MCF 10A (cell line): ENCODE results near the gene DACH2. TPM values are rescaled to one million over a fixed set of nuclear protein-coding genes. Genes with fewer than 3 reads are reported as not detected.
A peak's percentile ranks its signal among the peaks of the same experiment; 100 is the strongest.

Experiments
- Bru-seq: library from RNA; stranded (reverse); fragments of 400-500 nt; gene quantifications from one replicate; lab custom pipeline; 2021; lab: Mats Ljungman, UMichigan
- BruChase-seq, 2 experiments: library from RNA; stranded (reverse); fragments of 400-500 nt; gene quantifications; one replicate each; lab custom pipeline; 2021; lab: Mats Ljungman, UMichigan
- BruUV-seq: library from RNA; stranded (reverse); fragments of 400-500 nt; replicated peaks from 2 replicates; lab custom pipeline; 2021; lab: Mats Ljungman, UMichigan
- CTCF ChIA-PET: fragments of 300-600 bp; sonication (Branson Sonifier 250); formaldehyde crosslinking; extraction: SDS; loops from one replicate; lab custom pipeline; 2021; ENCODE audit warnings: antibody characterized with exemption, inconsistent platforms; lab: Yijun Ruan, JAX
- POLR2A ChIA-PET: fragments of 300-600, 350-650 bp; sonication (Branson Sonifier 250); formaldehyde crosslinking; extraction: SDS; loops from one replicate; lab custom pipeline; 2020; ENCODE audit warnings: antibody characterized with exemption, inconsistent platforms; lab: Yijun Ruan, JAX
- DNase-seq: peaks from one replicate; pipeline ENCODE4 v3.0.0-alpha.2; 2018; ENCODE audit not compliant: unreplicated experiment
- H3K27ac Mint-ChIP-seq: one replicate; pipeline ENCODE4 v1.8.0; 2022; ENCODE audit warnings: mild to moderate bottlenecking, low read depth, mixed read lengths; ENCODE audit not compliant: unreplicated experiment
- H3K27me3 Mint-ChIP-seq: one replicate; pipeline ENCODE4 v1.8.0; 2022; ENCODE audit warnings: mixed read lengths; ENCODE audit not compliant: insufficient read depth, unreplicated experiment
- H3K36me3 Mint-ChIP-seq: one replicate; pipeline ENCODE4 v1.8.0; 2022; ENCODE audit warnings: mild to moderate bottlenecking, moderate library complexity, mixed read lengths; ENCODE audit not compliant: insufficient read depth, unreplicated experiment
- H3K4me1 Mint-ChIP-seq: one replicate; pipeline ENCODE4 v1.8.0; 2022; ENCODE audit warnings: mixed read lengths; ENCODE audit not compliant: insufficient read depth, unreplicated experiment
- H3K4me3 Mint-ChIP-seq: one replicate; pipeline ENCODE4 v1.8.0; 2022; ENCODE audit warnings: mild to moderate bottlenecking, moderate library complexity, mixed read lengths; ENCODE audit not compliant: unreplicated experiment
- H3K9me3 Mint-ChIP-seq: one replicate; pipeline ENCODE4 v1.8.0; 2022; ENCODE audit warnings: mixed read lengths; ENCODE audit not compliant: unreplicated experiment
- CTCF ChIP-seq: fragments of 200-600 bp; IDR thresholded peaks from one replicate; pipeline ENCODE4 v1.8.0; 2022; ENCODE audit warnings: antibody characterized with exemption, mild to moderate bottlenecking; ENCODE audit not compliant: unreplicated experiment
- intact Hi-C: fragments of 100-400 bp; cut with micrococcal nuclease; formaldehyde crosslinking; loops from 2 replicates; pipeline ENCODE4 v1.14.1; 2022
- long read RNA-seq: library from polyadenylated mRNA; stranded (forward); transcript quantifications from one replicate; pipeline ENCODE4 v2.0.0, GENCODE V29; 2022
- total RNA-seq: library from RNA; stranded (reverse); gene quantifications from 2 replicates; pipeline ENCODE4 v1.2.3, GENCODE V29; 2022

Gene DACH2
- total RNA-seq (not detected in 2 replicates), Bru-seq, nascent RNA (percentile 4 among the genes with signal in this experiment), BruChase-seq, experiment 1, labeled RNA remaining after a 6-hour chase (percentile 4 among the genes with signal in this experiment), BruChase-seq, experiment 2, labeled RNA remaining after a 2-hour chase (percentile 5 among the genes with signal in this experiment)
- long read RNA-seq: 0 reads

- no peak within 1 kb of the TSS for H3K27ac Mint-ChIP-seq
- DNase-seq: no peak
- H3K27me3 Mint-ChIP-seq: peaks cover 15% of the 10 kb centered on the region
- intact Hi-C loops: no loop called here
- H3K9me3 Mint-ChIP-seq: peaks cover 4% of the 10 kb centered on the region
- no peak within 1 kb of the TSS for H3K4me3 Mint-ChIP-seq
- BruUV-seq: no TSS peak
- ChIA-PET POLR2A (no interaction called here), CTCF (interaction anchor here (0.6 kb wide), 1 partner anchor 212 kb away, joined by 3 read pairs; no protein-coding TSS in a partner anchor)
- H3K36me3 Mint-ChIP-seq: peaks cover 6% of the 10 kb centered on the region
- no peaks in the 10 kb centered on the region for H3K4me1 Mint-ChIP-seq
- no peak for TF ChIP-seq CTCF
These were observed at the start of gene DACH2 for GRCh38 chrX:86148024-86148511. DACH2 (plus strand) TSS chrX:86148451.

GRCh38 chrX:86102341-86102740, 45.9 kb upstream of the DACH2 start:
- BruUV-seq: no TSS peak
- no peak for TF ChIP-seq CTCF
- POLR2A ChIA-PET: no interaction called here
- no peak overlapping the region for H3K4me3 Mint-ChIP-seq
- CTCF ChIA-PET: no interaction called here
- H3K9me3 Mint-ChIP-seq: no peaks in the 10 kb centered on the region
- H3K27ac Mint-ChIP-seq: no peak overlapping the region
- H3K4me1 Mint-ChIP-seq: peaks cover 6% of the 10 kb centered on the region
- no peak for DNase-seq
- no peaks in the 10 kb centered on the region for H3K36me3 Mint-ChIP-seq
- peaks cover 16% of the 10 kb centered on the region for H3K27me3 Mint-ChIP-seq
- intact Hi-C loops: no loop called here

- ChIA-PET POLR2A (no interaction called here), CTCF (no interaction called here)
- H3K27me3 Mint-ChIP-seq: peaks cover 16% of the 10 kb centered on the region
- no peaks in the 10 kb centered on the region for H3K9me3 Mint-ChIP-seq
- no peak overlapping the region for H3K27ac Mint-ChIP-seq
- H3K36me3 Mint-ChIP-seq: no peaks in the 10 kb centered on the region
- DNase-seq: peak; percentile 17
- TF ChIP-seq CTCF: no peak
- H3K4me1 Mint-ChIP-seq: peaks cover 6% of the 10 kb centered on the region
- no peak overlapping the region for H3K4me3 Mint-ChIP-seq
- intact Hi-C loops: no loop called here
- no TSS peak for BruUV-seq
These were observed 45.2 kb upstream of the DACH2 start for GRCh38 chrX:86103061-86103460.

GRCh38 chrX:86104526-86104925, 43.7 kb upstream of the DACH2 start:
- DNase-seq: no peak
- TF ChIP-seq CTCF: no peak
- Mint-ChIP-seq H3K4me1 (peaks cover 6% of the 10 kb centered on the region), H3K27me3 (peaks cover 16% of the 10 kb centered on the region), H3K27ac (no peak overlapping the region), H3K9me3 (no peaks in the 10 kb centered on the region), H3K36me3 (no peaks in the 10 kb centered on the region), H3K4me3 (no peak overlapping the region)
- intact Hi-C loops: no loop called here
- ChIA-PET CTCF (interaction anchor here (0.6 to 0.8 kb wide), 2 partner anchors 141 to 254 kb away, joined by 3 read pairs; no protein-coding TSS in a partner anchor), POLR2A (no interaction called here)
- BruUV-seq: no TSS peak
